NT2/D1 (cell line): Measurements from ENCODE around the gene GSTM3.
"Not testable (repeated sequence)": the region's sequence is repeated elsewhere in the genome, so short reads cannot be mapped to it uniquely, and the experiment has no call there.

ENCODE experiments used
- DNase-seq: peaks from one replicate; pipeline ENCODE4 v3.0.0-alpha.2; 2011; ENCODE audit warnings: low read depth, low spot score
- H3K27me3 ChIP-seq: 2 replicates; pipeline ENCODE4 v1.6.0; 2011; ENCODE audit warnings: mild to moderate bottlenecking; ENCODE audit not compliant: insufficient read length, insufficient read depth
- H3K36me3 ChIP-seq: 2 replicates; pipeline ENCODE4 v1.6.1; 2011; ENCODE audit warnings: mild to moderate bottlenecking, low read length, mixed read lengths; ENCODE audit not compliant: insufficient read depth, insufficient read length
- H3K4me1 ChIP-seq: 2 replicates; pipeline ENCODE4 v1.5.1; 2011; ENCODE audit not compliant: insufficient read depth, insufficient read length
- H3K4me3 ChIP-seq: 2 replicates; pipeline ENCODE4 v1.5.1; 2011; ENCODE audit warnings: low read depth; ENCODE audit not compliant: insufficient read length
- H3K9ac ChIP-seq: 2 replicates; pipeline ENCODE4 v1.6.0; 2011; ENCODE audit warnings: low read depth; ENCODE audit not compliant: insufficient read length
- H3K9me3 ChIP-seq: 2 replicates; pipeline ENCODE4 v1.5.1; 2011; ENCODE audit warnings: mild to moderate bottlenecking, low read length; ENCODE audit not compliant: insufficient read depth
- SUZ12 ChIP-seq: IDR thresholded peaks from 2 replicates; pipeline ENCODE4 v1.6.1; 2011; ENCODE audit not compliant: insufficient read length, insufficient read depth; ENCODE audit errors: extremely low read depth
- YY1 ChIP-seq: IDR thresholded peaks from 2 replicates; pipeline ENCODE4 v1.6.1; 2011; ENCODE audit not compliant: insufficient read length, insufficient read depth
- ZNF274 ChIP-seq: IDR thresholded peaks from 2 replicates; pipeline ENCODE4 v1.6.1; 2011; ENCODE audit warnings: mild to moderate bottlenecking, low read depth, low read length

Gene GSTM3

GRCh38 chr1:109712321-109712864 lies 28.4 kb downstream of the GSTM3 start:
- Histone ChIP-seq H3K4me3 (no peak overlapping the region), H3K4me1 (no peaks in the 10 kb centered on the region), H3K9me3 (peaks cover 24% of the 10 kb centered on the region; the same call in 1 of the 2 replicates), H3K9ac (no peak overlapping the region), H3K27me3 (no peaks in the 10 kb centered on the region), H3K36me3 (no peaks in the 10 kb centered on the region)
- no peak for DNase-seq
- TF ChIP-seq YY1: no peak
- TF ChIP-seq SUZ12: no peak
- no peak for TF ChIP-seq ZNF274

DNA sequence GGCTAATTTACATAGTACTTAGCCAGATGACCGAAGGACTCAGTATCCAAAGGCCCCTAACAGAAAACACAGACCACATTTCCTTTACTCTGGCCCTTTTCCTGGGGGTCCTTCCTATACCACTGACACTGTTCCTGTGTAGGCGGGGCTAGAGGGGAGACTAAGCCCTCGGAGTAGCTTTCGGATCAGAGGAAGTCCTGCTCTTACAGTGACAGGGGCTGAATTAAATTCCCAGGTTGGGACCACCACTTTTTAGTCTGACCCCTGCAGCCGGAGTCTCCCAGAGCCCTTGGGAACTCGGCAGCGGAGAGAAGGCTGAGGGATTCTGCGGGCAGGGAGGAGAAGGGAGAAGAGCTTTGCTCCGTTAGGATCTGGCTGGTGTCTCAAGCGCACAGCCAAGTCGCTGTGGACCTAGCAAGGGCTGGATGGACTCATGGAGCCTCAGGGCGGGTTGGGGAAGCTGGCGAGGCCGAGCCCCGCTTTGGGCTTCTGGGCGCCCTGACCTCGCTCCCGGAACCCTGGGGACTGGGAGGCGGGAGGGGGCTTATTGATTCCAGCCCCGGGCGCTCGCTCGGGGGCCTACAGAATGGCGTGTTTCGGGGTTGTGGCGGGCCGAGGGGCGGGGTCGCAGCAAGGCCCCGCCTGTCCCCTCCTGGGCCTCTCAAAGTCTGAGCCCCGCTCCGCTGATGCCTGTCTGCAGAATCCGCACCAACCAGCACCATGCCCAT lies 29.1 kb downstream of the GSTM3 start, which contains the start of gene GSTM5:
GSTM5 (plus strand) TSS at position 659 of the 728 bp plus-strand sequence; CDS start at position 721, 62 bp downstream.
- not testable (repeated sequence) for H3K36me3 ChIP-seq, H3K4me1 ChIP-seq, DNase-seq, H3K4me3 ChIP-seq, H3K27me3 ChIP-seq, H3K9ac ChIP-seq
- peaks cover 24% of the 10 kb centered on the region; the same call in 1 of the 2 replicates for H3K9me3 ChIP-seq

GRCh38 chr1:109709822-109710221 lies 31.0 kb downstream of the GSTM3 start:
- H3K9ac ChIP-seq, DNase-seq, H3K4me1 ChIP-seq, H3K36me3 ChIP-seq, H3K27me3 ChIP-seq, H3K4me3 ChIP-seq: not testable (repeated sequence)
- peaks cover 24% of the 10 kb centered on the region; the same call in 1 of the 2 replicates for H3K9me3 ChIP-seq

GRCh38 chr1:109708949-109709348 lies 31.9 kb downstream of the GSTM3 start:
- not testable (repeated sequence) for H3K27me3 ChIP-seq, DNase-seq, H3K36me3 ChIP-seq, H3K4me3 ChIP-seq, H3K4me1 ChIP-seq, H3K9ac ChIP-seq
- H3K9me3 ChIP-seq: peaks cover 26% of the 10 kb centered on the region; the same call in 1 of the 2 replicates

- Histone ChIP-seq H3K4me1 (no peaks in the 10 kb centered on the region), H3K9me3 (peaks cover 38% of the 10 kb centered on the region; the same call in 1 of the 2 replicates), H3K9ac (no peak overlapping the region), H3K4me3 (no peak overlapping the region), H3K36me3 (no peaks in the 10 kb centered on the region), H3K27me3 (no peaks in the 10 kb centered on the region)
- no peak for TF ChIP-seq YY1
- TF ChIP-seq ZNF274: no peak
- no peak for TF ChIP-seq SUZ12
- DNase-seq: no peak
These were observed 35.4 kb downstream of the GSTM3 start for GRCh38 chr1:109705411-109705810.

DNA sequence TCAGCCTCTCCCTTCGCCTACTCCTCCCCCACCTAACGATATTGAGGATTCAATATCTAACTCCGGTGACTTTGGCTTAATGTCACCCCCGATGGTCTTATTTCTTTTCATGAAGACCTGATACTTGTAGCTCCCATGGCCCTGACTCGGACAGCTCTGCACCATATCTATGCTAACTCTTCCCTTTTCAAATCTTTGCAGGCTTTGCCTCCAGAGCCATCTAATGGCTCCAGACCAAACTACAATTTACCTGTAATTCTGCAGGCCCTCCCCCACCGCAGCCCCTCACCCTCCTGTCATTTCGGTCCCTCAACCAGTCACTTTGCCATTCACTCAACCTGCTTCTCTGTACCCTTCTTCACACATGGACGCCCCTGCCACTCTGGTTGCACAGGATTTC lies 36.7 kb downstream of the GSTM3 start:
- H3K9me3 ChIP-seq: peaks cover 29% of the 10 kb centered on the region; the same call in 1 of the 2 replicates
- no peaks in the 10 kb centered on the region for H3K27me3 ChIP-seq
- H3K4me3 ChIP-seq: no peak overlapping the region
- H3K36me3 ChIP-seq: no peaks in the 10 kb centered on the region
- no peak for DNase-seq
- H3K9ac ChIP-seq: no peak overlapping the region
- no peak for TF ChIP-seq ZNF274
- no peak for TF ChIP-seq SUZ12
- TF ChIP-seq YY1: no peak
- H3K4me1 ChIP-seq: no peaks in the 10 kb centered on the region

DNA sequence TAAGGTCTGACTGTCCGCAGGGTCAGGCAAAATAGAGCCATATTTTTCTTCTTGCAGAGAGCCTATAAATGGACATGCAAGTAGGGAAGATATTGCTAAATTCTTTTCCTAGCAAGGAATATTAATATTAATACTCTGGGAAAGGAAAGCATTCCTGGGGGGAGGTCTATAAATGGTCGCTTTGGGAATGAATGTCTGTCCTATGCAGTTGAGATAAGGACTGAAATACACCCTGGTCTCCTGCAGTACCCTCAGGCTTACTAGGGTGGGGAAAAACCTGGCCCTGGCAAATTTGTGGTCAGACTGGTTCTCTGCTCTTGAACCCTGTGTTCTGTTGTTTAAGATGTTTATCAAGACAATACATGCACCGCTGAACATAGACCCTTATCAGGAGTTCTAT lies 37.9 kb downstream of the GSTM3 start:
- H3K4me1 ChIP-seq, H3K27me3 ChIP-seq, H3K4me3 ChIP-seq, DNase-seq, H3K9ac ChIP-seq, H3K36me3 ChIP-seq: not testable (repeated sequence)
- peaks cover 17% of the 10 kb centered on the region; the same call in 1 of the 2 replicates for H3K9me3 ChIP-seq

DNA sequence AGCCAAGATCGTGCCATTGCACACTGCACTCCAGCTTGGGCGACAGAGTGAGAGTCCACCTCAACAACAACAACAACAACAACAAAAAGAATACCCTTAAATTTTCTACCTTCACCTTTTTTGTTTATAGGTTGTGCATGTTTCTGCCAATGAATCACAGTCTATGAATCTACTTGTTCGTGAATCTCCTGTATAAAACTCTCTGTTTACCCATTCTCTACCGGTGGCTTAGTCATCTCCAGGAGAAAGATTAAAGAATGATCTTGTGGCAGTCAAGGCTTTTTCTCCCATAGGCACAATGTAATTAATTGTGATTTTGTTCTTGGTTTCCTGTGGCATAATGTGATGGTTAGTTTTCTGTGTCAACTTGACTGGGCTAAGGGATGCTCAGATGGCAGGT lies 43.0 kb downstream of the GSTM3 start:
- H3K9me3 ChIP-seq, H3K4me3 ChIP-seq, H3K9ac ChIP-seq, H3K27me3 ChIP-seq, DNase-seq, H3K36me3 ChIP-seq, H3K4me1 ChIP-seq: not testable (repeated sequence)
